Stimulated activated CD8-positive, alpha-beta memory T cell treated with anti-CD3 and anti-CD28 coated beads, Interleukin-4, amount 100 ng/mL, for 24 hours (primary cell): ENCODE measurements around the gene DUS2.
"Not testable (repeated sequence)": the region's sequence is repeated elsewhere in the genome, so short reads cannot be mapped to it uniquely, and the experiment has no call there.

ENCODE experiments used
- DNase-seq: peaks from one replicate; pipeline ENCODE4 v3.0.0-alpha.2; 2020; ENCODE audit warnings: low read depth

The DUS2 gene

DNA sequence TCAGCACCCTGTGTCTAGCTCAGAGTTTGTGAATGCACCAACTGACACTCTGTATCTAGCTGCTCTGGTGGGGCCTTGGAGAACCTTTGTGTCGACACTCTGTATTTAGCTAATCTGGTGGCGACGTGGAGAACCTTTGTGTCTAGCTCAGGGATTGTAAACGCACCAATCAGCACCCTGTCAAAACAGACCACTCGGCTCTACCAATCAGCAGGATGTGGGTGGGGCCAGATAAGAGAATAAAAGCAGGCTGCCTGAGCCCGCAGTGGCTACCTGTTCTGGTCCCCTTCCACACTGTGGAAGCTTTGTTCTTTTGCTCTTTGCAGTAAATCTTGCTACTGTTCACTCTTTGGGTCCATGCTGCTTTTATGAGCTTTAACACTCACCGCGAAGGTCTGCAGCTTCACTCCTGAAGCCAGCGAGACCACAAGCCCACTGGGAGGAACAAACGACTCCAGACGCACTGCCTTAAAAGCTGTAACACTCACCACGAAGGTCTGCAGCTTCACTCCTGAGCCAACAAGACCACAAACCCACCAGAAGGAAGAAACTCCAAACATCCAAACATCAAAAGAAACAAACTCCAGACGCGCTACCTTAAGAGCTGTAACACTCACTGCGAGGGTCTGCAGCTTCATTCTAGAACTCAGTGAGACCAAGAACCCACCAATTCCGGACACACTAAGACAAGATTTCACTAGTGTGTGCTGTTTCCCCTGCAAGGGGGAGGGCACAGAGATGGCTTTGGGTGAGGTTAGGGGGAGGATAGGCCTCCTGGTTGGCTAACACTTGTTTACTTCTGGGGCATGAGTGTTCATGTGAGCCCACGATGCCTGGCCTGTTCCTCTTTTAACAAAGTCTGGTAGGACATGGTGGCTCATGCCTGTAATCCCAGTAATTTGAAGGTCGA lies 24.1 kb upstream of the DUS2 start, which contains the start of gene DPEP2:
DPEP2 (minus strand) TSS at position 706 of the 910 bp plus-strand sequence. CDS start 6,272 bp downstream, outside the sequence.
- not testable (repeated sequence) for DNase-seq

DNA sequence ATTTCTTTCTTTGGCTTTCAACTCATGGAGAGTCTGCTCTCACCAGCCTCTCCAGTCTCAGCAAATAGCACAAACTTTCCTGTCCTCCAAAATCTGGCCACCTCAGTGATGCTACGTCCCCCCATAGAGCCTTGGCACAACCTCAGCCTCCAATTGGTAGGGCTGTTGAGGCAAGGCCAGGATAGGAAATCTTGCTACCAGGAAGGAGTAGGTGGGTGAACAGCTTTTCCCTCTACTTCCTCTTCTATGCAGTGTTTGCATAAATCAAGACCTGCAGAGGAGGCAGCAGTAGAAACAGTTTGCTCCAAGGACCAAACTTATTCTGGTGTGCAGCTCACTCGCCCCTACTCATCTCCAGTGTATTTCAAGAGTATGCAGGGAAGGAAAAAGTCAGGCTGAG lies 23.1 kb upstream of the DUS2 start:
- no peak for DNase-seq

DNA sequence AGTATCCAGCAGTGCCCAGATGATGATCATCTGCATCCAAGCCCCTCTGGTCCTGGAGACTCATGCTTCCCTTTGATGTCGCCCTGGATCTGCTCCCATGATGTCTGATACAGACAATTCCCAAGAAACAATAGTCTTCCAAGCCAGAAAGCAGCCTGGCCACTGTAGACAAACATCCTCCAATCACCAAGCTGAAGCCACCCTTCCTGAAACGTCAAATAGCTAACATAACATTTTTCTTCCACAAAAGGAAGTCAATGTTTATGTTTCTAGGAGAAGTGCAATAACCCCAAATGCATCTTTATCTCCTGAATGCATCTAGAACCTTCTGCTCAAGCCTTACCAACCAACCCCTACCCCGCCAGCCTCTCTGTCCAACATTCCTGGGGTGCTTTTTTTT lies 22.6 kb upstream of the DUS2 start:
- no peak for DNase-seq

DNA sequence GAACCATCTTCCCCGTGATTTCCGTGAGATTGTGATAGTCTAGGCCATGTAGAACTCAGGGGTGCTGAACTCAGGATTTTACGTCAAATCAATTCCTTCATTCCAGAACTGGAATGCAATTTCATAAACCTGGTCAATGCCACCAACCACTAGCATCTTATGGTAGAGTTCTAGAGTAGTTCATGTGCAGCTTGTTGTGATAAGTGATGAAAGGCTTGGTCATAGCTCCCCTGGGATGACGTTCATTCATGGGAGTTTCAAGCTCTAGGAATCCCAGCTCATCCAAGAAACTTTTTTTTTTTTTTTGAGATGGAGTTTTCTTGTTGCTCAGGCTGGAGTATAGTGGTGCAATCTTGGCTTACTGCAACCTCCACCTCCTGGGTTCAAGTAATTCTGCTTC lies 20.1 kb upstream of the DUS2 start:
- DNase-seq: no peak

DNA sequence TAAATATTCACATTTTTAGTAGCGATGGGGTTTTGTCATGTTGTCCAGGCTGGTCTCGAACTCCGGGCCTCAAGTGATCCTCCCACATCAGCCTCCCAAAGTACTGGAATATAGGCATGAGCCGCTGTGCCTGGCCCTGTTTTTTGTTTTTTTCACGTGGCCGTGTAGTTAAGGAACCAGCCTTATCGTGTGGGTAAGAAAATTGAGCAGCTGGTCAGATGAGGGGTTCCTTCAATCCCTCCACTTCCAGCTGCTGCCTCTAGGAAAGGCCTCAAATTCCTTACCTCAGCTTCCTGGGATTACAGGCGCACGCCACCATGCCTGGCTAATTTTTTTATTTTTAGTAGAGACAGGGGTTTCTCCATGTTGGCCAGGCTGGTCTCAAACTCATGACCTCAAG lies 17.9 kb upstream of the DUS2 start:
- no peak for DNase-seq

DNA sequence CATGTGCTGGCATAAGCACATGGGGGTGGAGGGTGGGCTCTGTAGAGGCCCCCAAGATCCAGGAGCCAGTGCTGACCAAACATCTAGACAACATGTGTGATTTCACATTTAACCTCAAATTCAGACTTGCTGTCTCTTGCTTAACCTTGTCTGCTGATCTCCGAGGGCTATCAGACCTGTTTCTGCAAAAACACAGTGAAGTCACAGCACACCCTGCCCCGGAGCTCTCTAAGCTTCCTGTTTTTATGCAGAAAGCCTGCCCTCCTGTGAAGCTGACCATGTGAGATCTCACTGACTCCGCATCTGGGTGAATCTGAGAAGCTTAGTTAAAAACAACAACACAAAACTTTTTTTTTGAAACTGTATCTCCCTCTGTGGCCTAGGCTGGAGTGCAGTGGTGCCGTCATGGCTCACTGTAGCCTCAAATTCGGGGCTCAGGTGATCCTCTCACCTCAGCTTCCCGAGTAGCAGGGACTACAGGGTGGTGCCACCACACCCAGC lies 17.2 kb upstream of the DUS2 start:
- no peak for DNase-seq

DNA sequence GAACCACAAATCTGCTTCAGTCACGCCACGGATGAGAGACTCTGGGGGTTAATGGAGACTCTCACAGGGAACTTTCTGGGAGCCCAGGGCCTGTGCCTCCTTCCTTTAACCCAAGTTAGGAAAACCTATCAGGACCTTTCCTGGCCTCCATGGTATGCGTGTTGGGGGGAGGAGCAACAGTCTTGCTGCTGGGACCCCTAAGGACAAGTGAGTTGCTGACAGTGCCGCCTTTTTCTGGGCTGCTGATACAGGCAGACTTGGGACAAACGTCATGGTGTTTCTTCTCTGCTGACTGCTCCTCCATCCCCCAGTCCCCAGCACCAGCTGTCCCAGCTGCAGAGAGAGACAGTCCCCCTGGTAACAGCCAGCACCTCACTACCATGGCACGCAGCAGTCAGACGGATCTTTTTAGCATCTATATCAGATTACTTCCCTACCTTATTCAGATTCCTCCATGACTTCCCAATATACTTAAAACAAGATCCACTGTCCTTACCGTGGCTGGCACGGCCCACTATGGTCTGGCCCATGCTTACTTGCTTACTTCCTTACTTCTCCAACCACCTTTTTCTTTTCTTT lies 13.8 kb upstream of the DUS2 start:
- DNase-seq: no peak

DNA sequence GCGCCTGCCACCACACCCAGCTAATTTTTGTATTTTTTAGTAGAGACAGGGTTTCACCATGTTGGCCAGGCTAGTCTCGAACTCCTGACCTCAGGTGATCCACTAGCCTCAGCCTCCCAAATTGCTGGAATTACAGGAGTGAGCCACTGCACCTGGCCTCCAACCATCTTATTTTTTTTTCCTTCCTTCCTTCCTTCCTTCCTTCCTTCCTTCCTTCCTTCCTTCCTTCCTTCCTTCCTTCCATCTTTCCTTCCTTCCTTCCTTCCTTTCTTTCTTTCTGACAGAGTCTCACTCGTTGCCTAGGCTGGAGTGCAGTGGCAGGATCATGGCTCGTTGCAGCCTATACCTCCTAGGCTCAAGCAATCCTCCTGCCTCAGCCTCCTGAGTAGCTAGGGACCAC lies 13.2 kb upstream of the DUS2 start:
- DNase-seq: not testable (repeated sequence)

DNA sequence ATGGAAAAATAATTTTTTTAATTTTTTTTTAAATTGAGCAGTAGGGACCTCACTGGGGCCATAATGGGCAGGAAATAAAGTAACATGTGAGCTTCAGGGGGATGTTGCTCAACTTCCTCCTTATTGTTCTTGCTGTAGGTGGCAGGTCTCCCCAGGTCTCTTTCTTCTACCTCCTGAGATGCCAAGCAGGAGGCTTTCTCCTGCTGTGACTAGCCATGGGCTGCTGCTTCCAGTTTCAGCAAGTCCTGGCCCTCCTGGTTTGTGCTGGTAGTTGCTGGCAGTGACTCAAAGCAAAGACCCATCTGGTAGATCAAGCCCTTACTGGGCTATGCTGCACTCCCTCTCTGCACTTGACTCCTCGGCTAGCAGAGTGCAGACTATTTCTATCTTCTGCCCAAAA lies 9.6 kb upstream of the DUS2 start:
- no peak for DNase-seq

DNA sequence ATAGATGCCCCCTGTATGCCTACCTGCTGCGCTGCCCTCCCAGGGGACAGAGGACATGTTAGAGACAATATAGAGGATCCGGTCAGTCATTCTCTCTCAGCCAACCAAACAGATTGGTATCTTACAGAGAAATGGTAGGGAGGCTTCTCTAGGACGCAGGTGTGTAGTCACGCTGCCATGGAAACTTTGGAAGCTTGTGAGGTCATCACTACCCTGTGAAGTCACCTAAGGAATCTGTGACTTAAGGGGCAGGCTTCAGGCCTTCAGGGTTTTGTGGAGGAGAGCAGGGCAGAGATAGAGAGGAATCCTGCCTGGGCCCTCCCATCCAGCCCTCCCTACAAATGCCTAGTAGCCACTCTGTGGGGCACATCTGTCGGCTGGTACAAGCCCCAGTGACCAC lies 7.4 kb upstream of the DUS2 start, which contains the start of gene DPEP2NB:
DPEP2NB (minus strand) TSS at position 231 of the 400 bp plus-strand sequence; CDS start at position 90, 141 bp downstream.
- DNase-seq: no peak

DNA sequence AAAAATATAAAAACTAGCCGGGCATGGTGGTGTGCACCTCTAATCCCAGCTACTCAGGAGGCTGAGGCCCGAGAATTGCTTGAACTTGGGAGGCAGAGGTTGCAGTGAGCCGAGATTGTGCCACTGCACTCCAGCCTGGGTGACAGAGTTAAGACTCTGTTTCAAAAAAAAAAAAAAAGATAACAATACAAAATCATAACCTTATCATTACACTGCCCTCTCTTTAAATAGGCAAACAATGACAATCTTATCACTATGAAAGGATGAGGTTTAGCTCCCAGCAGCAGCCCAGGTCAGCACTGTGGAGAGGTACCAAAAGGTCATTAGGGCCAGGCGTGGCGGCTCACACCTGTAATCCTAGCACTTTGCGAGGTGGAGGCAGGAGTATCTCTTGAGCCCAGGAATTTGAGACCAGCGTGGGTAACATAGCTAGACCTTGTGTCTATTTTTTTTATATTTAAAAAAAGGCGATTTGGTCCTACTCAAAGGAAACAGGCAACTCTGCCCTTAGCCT lies 3.9 kb upstream of the DUS2 start:
- no peak for DNase-seq

DNA sequence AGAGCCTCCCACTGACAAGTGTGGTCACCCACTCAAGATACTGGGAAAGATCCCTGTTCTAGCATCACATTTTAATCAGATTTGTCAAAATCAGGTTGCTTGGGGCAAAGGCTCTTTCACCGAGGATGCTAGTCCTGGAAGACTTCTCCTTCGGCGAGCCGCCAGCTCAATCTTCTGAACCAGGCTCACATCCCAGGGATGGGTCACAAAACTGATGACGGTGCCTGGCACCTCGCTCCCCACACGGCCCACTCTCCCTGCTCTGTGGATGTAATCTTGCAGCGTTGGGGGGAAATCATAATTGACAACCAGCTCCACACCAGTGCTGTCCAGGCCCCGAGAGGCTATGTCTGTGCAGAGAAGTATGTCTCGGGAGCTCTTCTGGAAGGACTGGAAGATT lies 1.6 kb upstream of the DUS2 start:
- DNase-seq: no peak

DNA sequence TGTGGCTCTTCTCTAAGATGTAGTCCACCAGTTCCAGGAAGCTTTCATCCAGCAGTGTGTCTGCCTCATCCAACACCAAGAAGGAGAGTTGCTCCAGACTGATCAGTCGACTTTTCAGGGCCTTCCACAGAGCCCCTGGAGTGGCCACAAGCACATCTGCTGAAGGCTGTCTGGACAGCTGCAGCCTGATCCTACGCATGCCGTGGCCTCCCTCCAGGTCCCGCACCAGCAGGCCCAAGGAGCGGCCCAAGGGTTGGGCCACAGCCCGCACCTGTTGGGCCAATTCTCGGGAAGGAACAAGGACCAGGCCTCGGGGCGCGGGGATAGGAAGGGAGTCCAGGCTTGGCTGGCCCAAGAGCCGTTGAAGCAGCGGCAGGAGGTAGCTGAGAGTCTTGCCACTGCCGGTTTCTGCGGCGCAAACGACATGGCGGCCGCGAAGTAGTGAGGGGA lies 781 bp upstream of the DUS2 start:
- no peak for DNase-seq

DNA sequence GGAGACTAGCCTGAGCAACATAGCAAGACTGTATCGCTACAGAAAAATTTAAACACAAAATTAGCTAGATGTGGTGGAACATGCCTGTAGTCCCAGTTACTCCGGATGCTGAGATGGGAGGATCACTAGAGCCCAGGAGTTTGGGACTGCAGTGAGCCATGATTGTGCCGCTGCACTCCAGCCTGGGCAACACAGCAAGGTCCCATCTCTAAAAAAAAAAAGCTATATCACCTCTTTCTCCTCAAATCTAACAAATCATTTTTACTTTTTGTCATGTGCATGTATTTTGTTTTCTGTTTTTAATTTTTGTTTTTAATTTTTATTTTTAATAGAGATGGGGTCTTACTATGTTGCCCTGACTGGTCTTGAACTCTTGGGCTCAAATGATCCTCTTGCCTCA lies 5.9 kb downstream of the DUS2 start:
- no peak for DNase-seq

DNA sequence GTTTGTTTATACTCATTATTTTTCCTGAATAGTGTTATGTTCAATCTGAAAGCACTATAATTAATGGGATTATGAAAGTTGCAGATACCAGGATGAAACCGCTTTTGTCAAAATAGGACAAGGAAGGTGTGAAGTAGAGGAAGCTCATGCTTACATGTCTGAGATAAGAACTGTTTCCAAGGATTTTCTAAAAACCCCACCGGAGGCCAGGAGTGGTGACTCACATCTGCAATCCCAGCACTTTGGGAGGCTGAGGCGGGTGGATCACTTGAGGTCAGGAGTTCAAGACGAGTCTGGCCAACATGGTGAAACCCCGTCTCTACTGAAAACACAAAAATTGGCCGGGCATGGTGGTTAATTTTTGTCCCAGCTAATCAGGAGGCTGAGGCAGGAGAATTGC lies 7.0 kb downstream of the DUS2 start:
- not testable (repeated sequence) for DNase-seq

DNA sequence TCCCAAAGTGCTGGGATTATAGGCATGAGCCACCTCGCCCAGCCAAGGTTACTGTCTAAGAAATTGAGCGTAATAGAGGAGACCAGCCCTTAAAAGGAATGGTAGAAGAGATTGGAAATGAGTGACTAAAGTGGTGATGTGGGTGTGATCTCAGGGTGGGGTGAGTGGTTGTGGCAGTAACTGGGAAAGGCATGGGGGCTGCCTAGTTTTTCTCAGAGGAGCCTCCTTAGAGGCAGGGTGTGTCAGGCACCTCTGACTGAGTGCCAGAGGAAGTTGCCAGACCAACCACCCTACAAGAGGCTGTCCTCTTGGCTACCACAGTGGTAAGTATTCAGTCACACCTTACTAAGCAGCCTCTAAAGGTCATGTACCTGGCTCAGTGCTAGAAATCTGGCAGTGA lies 8.9 kb downstream of the DUS2 start:
- DNase-seq: no peak

DNA sequence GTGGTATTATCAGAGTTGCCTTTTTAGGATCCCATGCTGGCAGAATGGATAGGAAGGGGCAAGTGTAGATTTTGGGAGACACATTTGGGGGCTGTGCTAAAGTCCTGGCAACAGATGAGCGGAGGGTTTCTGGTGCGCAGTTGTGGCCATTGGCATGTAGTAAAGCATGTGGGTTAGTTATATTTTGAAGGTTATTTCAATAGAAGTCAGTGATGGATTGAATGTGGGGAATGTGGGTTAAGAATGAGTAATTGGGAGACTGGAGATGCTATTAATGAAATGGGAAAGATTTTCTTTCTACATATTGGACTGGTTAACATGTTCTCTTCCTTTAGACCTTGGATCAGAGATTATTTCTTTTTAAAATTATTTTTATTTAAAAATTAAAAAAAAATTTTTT lies 10.0 kb downstream of the DUS2 start:
- DNase-seq: no peak

DNA sequence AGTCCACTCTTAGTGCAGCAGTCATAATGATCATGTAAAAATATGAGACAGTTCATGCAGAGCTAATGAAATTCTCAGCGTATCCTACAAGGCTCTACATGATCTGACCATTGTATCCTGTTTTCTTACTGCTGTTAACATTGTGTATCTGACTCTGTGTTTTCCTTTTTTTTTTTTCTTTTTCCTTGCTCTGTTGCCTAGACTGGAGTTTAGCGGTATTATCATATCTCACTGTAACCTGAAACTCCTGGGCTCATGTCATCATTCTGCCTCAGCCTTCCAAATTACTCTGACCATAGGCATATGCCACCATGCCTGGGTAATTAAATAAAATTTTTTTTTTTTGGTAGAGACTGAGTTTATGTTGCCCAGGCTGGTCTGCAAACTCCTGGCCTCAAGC lies 12.1 kb downstream of the DUS2 start:
- DNase-seq: no peak

DNA sequence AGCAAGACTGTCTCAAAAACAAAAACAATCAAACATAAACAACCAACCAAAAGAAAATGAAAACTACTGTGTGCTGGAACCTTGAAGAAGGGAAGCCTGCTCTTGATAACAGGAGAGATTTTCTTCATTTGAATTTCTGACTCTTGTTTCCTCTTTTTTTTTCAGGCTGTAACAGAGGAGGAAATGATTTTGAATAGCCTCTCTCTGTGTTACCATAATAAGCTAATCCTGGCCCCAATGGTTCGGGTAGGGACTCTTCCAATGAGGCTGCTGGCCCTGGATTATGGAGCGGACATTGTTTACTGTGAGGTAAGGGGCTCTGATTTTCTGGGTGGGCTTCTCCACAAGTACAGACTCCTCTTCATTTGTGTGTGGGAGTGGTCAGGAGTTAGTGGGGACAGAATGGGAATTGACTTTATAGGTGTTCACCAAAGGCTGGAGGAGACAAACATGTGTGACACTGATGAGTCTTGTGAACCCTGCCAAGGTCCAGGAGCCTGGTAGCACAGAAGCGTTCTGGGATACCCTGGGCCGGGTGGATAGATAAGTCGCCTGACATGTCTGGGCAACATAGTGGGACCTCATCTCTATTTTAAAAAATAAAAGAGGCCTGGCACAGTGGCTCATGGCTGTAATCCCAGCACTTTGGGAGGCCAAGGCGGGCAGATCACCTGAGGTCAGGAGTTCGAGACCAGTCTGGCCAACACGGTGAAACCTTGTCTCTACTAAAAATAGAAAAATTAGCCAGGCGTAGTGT lies 14.9 kb downstream of the DUS2 start:
- DNase-seq: no peak

DNA sequence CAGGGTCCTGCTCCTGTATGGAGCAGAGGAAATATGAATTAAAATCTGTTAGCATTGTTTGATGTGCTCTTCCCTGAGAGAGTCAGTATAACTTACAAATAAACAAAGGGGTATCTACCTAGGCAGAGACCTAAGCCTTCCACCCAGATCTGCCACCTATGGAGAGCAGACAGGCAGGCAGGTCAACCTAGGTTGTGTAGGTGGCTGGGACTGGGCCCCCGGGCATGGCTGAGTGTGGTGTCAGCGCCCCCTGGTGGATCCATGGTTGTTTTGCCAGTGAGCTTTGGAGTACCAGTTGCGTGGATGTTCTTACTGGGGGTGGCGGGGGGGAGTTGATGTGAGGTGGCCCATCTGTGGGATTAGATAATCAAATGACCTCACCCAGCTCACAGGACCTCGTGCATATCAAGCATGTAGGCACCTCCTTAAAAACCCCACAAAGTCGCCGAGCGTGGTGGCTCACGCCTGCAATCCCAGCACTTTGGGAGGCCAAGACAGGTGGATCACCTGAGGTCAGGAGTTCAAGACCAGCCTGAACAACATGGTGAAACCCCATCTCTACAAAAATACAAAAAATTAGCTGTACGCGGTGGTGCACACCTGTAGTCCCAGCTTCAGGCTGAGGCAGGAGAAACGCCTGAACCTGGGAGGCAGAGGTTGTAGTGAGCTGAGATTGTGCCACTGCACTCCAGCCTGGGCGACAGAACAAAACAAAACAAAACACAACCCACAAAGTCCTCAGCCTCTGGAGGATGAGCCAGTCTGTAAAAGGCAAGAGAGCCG lies 17.6 kb downstream of the DUS2 start:
- DNase-seq: peak; percentile 82

DNA sequence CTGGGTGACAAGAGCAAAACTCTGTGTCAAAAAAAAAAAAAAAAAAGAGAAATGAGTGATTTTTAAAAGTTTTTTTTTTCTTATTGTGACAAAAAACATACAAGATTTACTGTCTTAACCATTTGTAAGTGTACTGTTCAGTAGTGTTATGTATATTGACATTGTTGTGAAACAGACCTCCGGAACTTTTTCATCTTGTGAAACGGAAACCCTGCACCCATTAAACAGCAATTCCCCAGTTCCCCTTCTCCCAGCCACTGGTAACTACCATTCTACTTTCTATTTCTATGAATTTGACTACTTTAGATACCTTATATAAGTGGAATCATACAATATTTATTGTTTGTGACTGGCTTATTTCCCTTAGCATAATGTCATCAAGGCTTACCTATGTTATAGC lies 18.7 kb downstream of the DUS2 start:
- DNase-seq: no peak
